ENCODE measurements around the gene PLEKHH2.
A peak's percentile ranks its signal among the peaks of the same experiment; 100 is the strongest.

PLEKHH2 gene

GRCh38 chr2:43794956-43795355 is 157.9 kb downstream of the PLEKHH2 start:
- no peak for TF ChIP-seq CTCF (conservative IDR thresholded peaks at IDR 0.05; ENCODE audit: low read depth, low read length)
- no peak for DNase-seq (ENCODE audit: low read depth)
- no peak overlapping the region for H3K4me3 ChIP-seq (ENCODE audit: low read length)

- no peak for TF ChIP-seq CTCF (conservative IDR thresholded peaks at IDR 0.05; ENCODE audit: low read depth, low read length)
- H3K4me3 ChIP-seq (ENCODE audit: low read length), result no peak overlapping the region
- no peak for DNase-seq (ENCODE audit: low read depth)
Observed at GRCh38 chr2:43796206-43796605, 159.1 kb downstream of the PLEKHH2 start.

GRCh38 chr2:43798300-43798699 is 161.2 kb downstream of the PLEKHH2 start:
- peak; percentile 22 for TF ChIP-seq CTCF (conservative IDR thresholded peaks at IDR 0.05; ENCODE audit: low read depth, low read length)
- no peak overlapping the region for H3K4me3 ChIP-seq (ENCODE audit: low read length)
- DNase-seq (ENCODE audit: low read depth), result no peak

- no peak for DNase-seq (ENCODE audit: low read depth)
- no peak overlapping the region for H3K4me3 ChIP-seq (ENCODE audit: low read length)
- no peak for TF ChIP-seq CTCF (conservative IDR thresholded peaks at IDR 0.05; ENCODE audit: low read depth, low read length)
Observed at GRCh38 chr2:43800894-43801293, 163.8 kb downstream of the PLEKHH2 start.

GRCh38 chr2:43802135-43802534 is 165.1 kb downstream of the PLEKHH2 start:
- no peak for TF ChIP-seq CTCF (conservative IDR thresholded peaks at IDR 0.05; ENCODE audit: low read depth, low read length)
- H3K4me3 ChIP-seq (ENCODE audit: low read length), result no peak overlapping the region
- no peak for DNase-seq (ENCODE audit: low read depth)

- H3K4me3 ChIP-seq (ENCODE audit: low read length), result no peak overlapping the region
- no peak for TF ChIP-seq CTCF (conservative IDR thresholded peaks at IDR 0.05; ENCODE audit: low read depth, low read length)
- no peak for DNase-seq (ENCODE audit: low read depth)
Observed at GRCh38 chr2:43803113-43803512, 166.1 kb downstream of the PLEKHH2 start.

GRCh38 chr2:43806719-43807031 is 169.6 kb downstream of the PLEKHH2 start:
- no peak overlapping the region for H3K4me3 ChIP-seq (ENCODE audit: low read length)
- no peak for TF ChIP-seq CTCF (conservative IDR thresholded peaks at IDR 0.05; ENCODE audit: low read depth, low read length)
- no peak for DNase-seq (ENCODE audit: low read depth)

Data from retinal pigment epithelial cell (primary cell).